Superior temporal gyrus (tissue), 1 donor: ENCODE results near the gene LIMA1.
A peak's percentile ranks its signal among the peaks of the same experiment; 100 is the strongest.
"Not testable (repeated sequence)": the region's sequence is repeated elsewhere in the genome, so short reads cannot be mapped to it uniquely, and the experiment has no call there.

Experiments
- DNase-seq: peaks from one replicate; pipeline ENCODE4 v3.0.0-alpha.2; 2016; ENCODE audit errors: extremely low spot score

The LIMA1 gene

DNA sequence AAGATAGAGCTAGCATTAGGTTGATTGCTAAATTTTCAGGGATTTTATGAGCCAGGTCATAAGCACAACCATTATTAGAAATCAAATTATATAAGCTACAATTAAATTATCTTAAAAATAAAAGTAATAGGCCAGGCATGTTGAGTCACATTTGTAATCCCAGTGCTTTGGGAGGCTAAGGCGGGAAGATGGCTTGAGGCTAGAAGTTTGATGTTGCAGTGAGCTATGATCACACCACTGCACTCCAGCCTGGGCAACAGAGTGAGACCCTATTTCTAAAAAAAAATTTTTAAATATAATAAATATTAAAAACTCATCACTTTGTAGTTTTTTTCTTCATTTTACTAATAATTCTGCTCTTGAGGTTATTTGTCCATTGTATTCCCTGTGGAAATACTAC is 1.9 kb upstream of the LIMA1 start:
- DNase-seq, result no peak

DNA sequence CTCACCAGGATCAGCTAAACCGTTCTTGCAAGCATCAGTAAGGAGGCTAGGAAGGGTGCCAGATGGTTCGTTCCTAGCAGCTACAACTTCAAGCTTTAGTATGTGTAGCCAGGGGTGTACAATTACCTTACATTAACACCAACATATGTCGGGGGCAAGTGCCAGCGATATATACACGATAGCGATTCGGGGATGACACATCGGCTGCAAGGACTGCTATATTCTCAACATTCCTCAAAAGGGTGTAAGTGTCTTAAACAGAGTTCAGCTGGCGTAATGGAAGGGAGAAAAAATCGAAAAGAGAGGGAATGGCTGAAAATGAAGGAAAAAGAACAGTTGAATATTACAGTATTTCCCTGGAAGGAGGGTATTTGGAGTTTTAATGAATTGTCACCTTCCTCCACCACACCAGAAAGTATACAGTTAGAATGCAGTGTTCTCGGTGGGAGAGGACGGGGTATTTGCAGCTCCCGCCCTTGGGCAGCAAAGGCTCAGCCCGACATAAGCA is 545 bp downstream of the LIMA1 start:
- DNase-seq, result peak; percentile 53

GRCh38 chr12:50279501-50279900 is 3.8 kb downstream of the LIMA1 start:
- no peak for DNase-seq

DNA sequence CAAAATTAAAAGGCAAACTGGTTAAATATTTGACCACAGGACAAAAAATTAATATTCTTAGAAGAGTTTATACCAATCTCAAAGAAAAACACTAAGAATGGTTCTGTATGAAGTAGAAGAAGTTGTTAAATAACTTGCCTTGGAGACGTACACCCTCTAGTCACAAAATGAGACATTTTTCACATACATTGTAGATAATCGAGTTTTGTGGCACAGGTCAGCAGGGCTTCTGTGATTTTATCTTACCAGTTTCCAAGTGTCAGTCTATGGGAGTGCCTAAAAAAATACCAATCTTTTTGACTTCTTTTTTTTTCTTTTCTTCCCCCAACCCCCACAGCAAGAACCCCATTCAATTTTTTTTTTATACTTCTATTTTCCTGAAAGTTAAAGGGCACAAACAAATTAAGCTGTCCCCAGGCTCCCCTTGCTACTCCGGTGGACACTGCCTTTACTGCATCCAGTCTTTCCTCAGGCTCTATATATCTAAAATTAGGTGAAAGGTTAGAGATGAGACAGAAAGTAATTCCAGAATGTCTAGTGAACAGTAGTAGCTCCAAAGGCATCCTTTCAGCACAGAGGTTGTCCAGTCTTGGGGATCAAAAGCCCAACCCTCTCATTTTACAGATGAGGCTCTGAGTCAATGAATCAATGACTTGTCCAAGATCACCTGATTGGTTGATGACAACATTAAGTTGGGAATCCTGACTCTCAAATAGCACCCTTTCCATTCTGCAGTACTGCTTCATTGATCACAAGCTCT is 6.2 kb downstream of the LIMA1 start:
- no peak for DNase-seq

DNA sequence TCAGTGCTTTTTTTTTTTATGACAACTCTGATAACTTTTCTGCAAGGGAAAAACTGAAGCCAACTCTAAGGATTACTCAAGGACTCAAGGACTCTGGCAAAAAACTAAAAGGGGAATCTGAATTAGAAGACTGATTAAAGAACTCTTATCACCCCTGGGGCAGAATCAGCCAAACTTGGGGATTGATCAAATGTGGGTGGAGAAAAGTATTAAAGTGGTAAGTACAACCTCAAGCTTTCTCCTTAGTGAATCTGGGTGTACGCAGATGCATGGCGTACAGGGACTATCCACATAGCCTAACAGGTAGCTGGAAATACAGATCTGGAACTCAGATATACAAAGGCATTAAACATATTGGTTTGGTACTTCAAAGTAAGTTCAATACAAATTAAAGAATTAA is 7.3 kb downstream of the LIMA1 start:
- DNase-seq, result no peak

GRCh38 chr12:50275556-50275955 is 7.8 kb downstream of the LIMA1 start:
- DNase-seq, result no peak

- not testable (repeated sequence) for DNase-seq
These were observed 8.2 kb downstream of the LIMA1 start for GRCh38 chr12:50275127-50275526.

DNA sequence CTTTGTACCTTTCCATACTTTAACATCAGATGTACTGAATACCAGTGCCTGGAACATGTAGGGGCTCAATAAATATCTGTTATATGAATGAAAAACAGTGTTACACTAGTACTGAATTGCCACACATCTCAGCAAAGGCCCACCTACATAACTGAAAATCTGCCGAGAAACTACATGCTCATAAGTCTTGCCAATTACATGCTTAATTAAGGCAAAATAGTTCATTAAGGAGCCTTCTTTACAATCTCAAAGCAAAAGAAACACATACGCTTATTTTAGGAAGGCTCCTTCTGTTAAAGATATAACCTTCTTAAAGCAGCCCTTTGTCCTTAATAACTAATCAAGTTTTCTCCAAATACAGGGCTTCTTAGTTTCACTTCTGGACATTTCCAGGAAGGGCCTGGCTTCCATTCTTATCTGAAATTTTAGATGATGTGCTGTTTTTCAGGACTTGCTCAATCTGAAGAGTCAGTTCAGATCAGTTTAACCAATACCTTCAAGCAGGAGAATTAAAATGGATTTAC is 11.5 kb downstream of the LIMA1 start:
- DNase-seq, result no peak

DNA sequence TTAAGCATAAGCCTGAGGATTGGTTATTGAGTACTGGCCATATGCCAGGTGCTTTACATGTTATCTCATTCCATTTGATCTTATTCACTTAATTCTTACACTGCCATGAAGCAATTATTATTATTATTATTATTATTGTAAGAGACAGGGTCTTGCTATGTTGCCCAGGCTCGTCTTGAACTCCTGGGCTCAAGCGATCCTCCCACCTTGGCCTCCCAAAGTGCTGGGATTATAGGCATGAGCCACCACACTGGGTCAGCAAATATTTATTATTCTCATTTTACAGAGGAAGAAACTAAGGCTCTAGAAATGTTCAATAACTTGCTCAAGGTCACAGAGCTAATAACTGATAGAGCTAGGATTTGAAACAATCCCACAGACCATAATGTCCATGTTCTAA is 14.8 kb downstream of the LIMA1 start:
- no peak for DNase-seq

DNA sequence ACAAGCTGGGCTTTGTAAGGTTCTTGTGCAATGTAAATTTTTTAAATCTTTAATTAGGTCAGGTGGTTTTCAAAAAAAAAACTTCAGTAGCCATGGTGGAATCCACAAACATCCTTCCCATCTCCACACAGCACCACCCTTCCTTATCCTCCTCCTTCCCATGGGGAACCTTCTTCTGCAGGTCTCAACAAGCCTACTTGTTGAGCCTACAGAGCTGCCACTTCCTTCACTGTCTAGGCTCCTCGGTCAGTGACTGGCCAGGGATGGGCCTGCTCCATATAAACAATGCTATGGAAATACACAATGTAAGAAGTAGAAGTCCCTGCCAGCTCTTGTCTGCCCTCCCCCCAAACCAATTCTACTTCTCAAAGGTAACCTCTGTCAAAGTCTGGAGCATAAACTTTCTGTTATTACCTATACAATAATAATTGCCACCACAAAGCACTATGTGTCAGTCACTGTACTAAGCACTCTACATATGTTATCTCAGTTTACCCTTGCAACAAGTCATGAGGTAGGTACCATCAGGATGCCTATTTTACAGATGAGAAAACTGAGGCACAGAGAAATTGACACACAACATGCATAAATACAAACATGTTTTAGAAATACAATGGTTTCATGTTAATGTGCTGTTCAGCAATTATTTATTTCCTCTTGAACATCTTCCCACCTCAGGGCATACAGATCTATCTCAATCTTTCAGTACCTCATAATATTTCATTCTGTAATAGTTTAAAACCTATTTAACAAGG is 17.4 kb downstream of the LIMA1 start:
- no peak for DNase-seq

DNA sequence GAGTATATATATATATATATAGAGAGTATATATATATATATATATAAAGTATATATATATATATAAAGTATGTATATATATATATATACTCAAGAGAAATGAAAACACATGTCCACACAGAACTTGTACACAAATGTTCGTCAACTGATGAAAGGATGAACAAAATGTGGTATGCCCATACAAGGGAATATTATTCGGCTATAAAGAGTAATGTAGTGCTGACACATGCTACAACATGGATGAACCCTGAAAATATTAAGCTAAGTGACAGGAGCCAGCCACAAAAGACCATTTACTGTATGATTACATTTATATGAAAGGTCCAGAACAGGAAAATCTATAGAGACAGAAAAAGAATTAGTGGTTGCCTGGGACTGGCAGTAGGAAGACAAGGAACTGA is 19.5 kb downstream of the LIMA1 start:
- DNase-seq, result no peak

- DNase-seq, result no peak
These were observed 21.7 kb downstream of the LIMA1 start for GRCh38 chr12:50261654-50262053.

DNA sequence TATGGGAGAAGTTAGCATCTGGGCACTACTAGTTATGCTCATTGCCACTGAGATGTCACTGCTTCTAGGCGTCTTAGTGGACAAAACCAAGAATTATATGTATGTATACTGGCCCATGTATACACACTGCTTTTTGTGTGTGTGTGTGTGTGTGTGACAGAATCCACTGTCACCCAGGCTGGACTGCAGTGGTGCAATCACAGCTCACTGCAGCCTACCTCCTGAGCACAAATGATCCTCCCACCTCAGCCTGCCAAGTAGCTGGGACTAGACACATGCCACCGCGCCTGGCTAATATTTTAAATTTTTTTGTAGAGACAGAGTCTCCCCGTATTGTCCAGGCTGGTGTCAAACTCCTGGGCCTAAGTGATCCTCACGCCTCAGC is 25.2 kb downstream of the LIMA1 start:
- no peak for DNase-seq

GRCh38 chr12:50257236-50258166 is 25.8 kb downstream of the LIMA1 start:
- DNase-seq, result no peak

DNA sequence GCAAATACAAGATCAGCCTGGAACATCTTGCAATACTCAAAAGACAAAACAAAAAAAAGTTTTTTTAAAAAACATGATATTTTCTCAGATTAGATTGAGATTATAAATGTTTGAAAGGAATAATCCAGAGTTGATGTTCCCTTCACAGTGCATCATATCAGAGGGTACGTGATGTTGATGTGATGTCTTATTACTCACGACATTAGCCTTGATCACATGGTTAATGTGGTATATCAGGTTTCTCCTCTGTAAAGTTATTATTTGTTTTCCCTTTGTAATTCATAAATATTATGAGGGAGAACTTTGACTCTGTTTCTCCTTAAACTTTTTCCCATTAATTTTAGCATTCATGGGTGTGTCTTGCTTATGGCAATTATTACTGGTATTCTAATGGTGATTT is 26.6 kb downstream of the LIMA1 start:
- no peak for DNase-seq

- DNase-seq, result no peak
These were observed 30.2 kb downstream of the LIMA1 start for GRCh38 chr12:50252977-50253602.

- DNase-seq, result no peak
These were observed 31.6 kb downstream of the LIMA1 start for GRCh38 chr12:50251619-50252252.

- DNase-seq, result no peak
These were observed 33.7 kb downstream of the LIMA1 start for GRCh38 chr12:50249464-50250182.

- DNase-seq, result no peak
These were observed 34.4 kb downstream of the LIMA1 start for GRCh38 chr12:50248883-50249282.

DNA sequence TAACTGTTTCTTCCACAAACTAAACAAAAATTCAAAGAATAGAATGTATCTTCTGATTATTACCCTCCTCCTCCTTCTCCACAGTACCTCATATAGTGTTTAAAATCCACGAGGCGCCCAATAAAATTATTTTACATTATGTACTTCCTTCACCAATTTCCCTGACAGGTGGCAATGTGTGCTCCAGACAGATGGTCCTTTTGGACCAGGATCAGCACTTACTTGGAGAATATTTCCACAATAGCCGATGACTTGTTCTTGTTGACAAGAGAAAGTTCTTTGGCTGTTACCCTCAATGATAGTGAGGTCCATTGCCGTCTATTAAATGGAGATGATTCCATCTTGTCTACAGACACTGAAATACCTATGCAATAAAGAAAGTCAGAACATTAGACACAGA is 34.9 kb downstream of the LIMA1 start:
- no peak for DNase-seq
